HEK293T (cell line): ENCODE measurements around the gene TMEM245.

ENCODE experiments used
- BHLHE40 ChIP-seq: fragments of 450-650 bp; IDR thresholded peaks from 2 replicates; pipeline ENCODE4 v1.6.1; 2016; ENCODE audit warnings: mild to moderate bottlenecking, moderate library complexity, borderline replicate concordance
- ELF4 ChIP-seq: fragments of 450-650 bp; IDR thresholded peaks from 2 replicates; pipeline ENCODE4 v1.6.1; 2017; ENCODE audit warnings: antibody characterized with exemption
- FOXA1 ChIP-seq: fragments of 450-650 bp; IDR thresholded peaks from 2 replicates; pipeline ENCODE4 v1.6.1; 2016; ENCODE audit warnings: mild to moderate bottlenecking
- FOXK2 ChIP-seq: fragments of 450-650 bp; IDR thresholded peaks from 2 replicates; pipeline ENCODE4 v1.6.1; 2016; ENCODE audit warnings: mild to moderate bottlenecking
- HDGF ChIP-seq: fragments of 450-650 bp; IDR thresholded peaks from 2 replicates; pipeline ENCODE4 v1.6.1; 2017; ENCODE audit warnings: antibody characterized with exemption, borderline replicate concordance
- NFRKB ChIP-seq: fragments of 450-650 bp; IDR thresholded peaks from 2 replicates; pipeline ENCODE4 v1.6.1; 2016; ENCODE audit warnings: mild to moderate bottlenecking, moderate library complexity
- SP1 ChIP-seq: fragments of 450-650 bp; IDR thresholded peaks from 2 replicates; pipeline ENCODE4 v1.6.1; 2017
- SUZ12 ChIP-seq: fragments of 450-650 bp; IDR thresholded peaks from 2 replicates; pipeline ENCODE4 v1.6.1; 2016; ENCODE audit warnings: mild to moderate bottlenecking
- TARDBP ChIP-seq: fragments of 450-650 bp; IDR thresholded peaks from 2 replicates; pipeline ENCODE4 v1.6.1; 2016

DNA sequence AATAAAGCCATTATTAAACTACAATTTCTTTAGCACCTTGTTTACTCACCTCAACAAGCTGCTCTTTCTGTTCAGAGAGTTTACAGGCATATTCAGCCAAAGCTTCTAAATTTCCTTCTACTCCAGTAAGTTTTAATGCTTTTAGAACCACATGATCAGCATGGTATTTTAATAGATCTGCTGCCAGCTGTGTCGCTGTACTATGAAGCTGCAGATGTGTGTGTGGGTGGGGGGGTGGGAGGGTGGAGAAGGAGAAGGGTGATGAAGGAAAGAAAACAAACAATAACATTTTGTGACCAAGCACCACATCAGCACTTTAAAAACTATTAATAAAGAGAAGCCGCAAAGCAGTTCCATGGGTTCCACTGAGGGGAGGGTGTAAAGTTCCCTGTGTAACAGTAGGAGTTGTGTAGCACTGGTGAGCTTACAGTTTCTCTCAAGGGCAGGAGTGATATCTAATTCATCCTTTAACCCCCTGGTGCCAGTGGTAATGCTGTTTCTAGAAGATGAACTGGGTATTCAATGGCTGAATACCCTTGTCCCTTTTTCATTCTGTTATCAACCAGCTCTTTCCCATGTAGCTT lies 147.0 kb downstream of the TMEM245 start:
- TF ChIP-seq FOXA1 = no peak
- no peak for TF ChIP-seq TARDBP
- TF ChIP-seq BHLHE40 = no peak
- no peak for TF ChIP-seq SP1
- TF ChIP-seq SUZ12 = no peak
- no peak for TF ChIP-seq FOXK2
- no peak for TF ChIP-seq NFRKB
- no peak for TF ChIP-seq HDGF
- TF ChIP-seq ELF4 = no peak
